ENCODE measurements around the gene TPI1.
"Not testable (repeated sequence)": the region's sequence is repeated elsewhere in the genome, so short reads cannot be mapped to it uniquely, and the experiment has no call there.

The TPI1 gene

DNA sequence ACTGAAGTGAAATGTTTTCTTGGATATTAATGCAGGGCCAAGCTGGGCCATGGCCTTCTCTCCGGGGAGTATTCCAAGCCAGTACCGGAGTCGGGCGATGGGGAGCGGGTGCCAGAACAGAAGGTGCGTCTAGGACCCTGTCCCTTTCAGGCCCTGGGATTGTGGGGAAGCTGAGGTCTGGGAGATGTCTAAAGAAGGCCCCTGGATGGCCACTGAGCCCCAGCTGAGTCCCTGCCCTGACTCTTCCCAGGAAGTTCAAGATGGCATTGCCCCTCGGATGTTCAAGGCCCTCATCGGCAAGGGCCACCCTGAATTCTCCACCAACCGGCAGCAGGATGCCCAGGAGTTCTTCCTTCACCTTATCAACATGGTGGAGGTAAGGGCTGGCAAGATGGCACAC lies 7.2 kb upstream of the TPI1 start:
- Histone ChIP-seq H3K9me3 (ENCODE audit: control extremely low read depth in 1 of 5, control insufficient read depth in 4 of 5, insufficient read depth in 2 of 5, low read depth in 1 of 5, low read length in 4 of 5) (no peaks in the 10 kb centered on the region), H3K4me1 (ENCODE audit: control extremely low read depth in 1 of 4, control insufficient read depth in 4 of 4, insufficient read depth in 4 of 4, low read length in 3 of 4) (no peaks in the 10 kb centered on the region), H3K27ac (ENCODE audit: insufficient read depth in 1 of 2, low read depth in 1 of 2, low read length in 2 of 2, poor library complexity in 1 of 2, severe bottlenecking in 2 of 2) (no peak overlapping the region), H3K4me3 (ENCODE audit: control insufficient read depth in 1 of 7, extremely low read depth in 1 of 7, insufficient read depth in 4 of 7, low read depth in 2 of 7, low read length in 6 of 7) (no peak overlapping the region), H3K36me3 (ENCODE audit: control insufficient read depth in 4 of 4, insufficient read depth in 4 of 4, low read length in 3 of 4) (peaks cover 29 to 96% (median 82%) of the 10 kb centered on the region in 4 experiments), H3K27me3 (replicated peaks in 2 of 5; ENCODE audit: control insufficient read depth in 4 of 5, insufficient read depth in 5 of 5, low read length in 4 of 5) (no peaks in the 10 kb centered on the region)
- ChIA-PET POLR2A (no interaction called here), CTCF (interaction anchor here (1.2 kb wide), 1 partner anchor 8 kb away, joined by 4 read pairs; no protein-coding TSS in a partner anchor)
- no peak for DNase-seq
- WGBS (ENCODE audit: insufficient coverage), result 97% methylated on average over 9 of the region's 9 CpGs

DNA sequence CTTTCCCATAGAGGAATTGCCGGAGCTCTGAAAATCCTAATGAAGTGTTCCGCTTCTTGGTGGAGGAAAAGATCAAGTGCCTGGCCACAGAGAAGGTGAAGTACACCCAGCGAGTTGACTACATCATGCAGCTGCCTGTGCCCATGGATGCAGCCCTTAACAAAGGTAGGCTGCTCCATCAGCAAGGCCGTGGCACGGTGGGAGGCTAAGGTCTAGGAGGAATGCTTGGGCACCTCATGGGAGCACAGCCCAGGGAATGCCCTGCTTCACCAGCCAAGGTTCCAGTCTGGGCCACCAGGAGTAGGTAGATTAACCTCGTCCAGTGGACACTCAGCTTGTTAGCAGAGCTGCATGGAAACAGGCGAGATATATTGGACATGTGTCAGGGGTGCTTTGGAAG lies 6.4 kb upstream of the TPI1 start:
- no peaks in the 10 kb centered on the region for H3K27me3 ChIP-seq (replicated peaks in 2 of 5; ENCODE audit: control insufficient read depth in 4 of 5, insufficient read depth in 5 of 5, low read length in 4 of 5)
- no peak for DNase-seq

DNA sequence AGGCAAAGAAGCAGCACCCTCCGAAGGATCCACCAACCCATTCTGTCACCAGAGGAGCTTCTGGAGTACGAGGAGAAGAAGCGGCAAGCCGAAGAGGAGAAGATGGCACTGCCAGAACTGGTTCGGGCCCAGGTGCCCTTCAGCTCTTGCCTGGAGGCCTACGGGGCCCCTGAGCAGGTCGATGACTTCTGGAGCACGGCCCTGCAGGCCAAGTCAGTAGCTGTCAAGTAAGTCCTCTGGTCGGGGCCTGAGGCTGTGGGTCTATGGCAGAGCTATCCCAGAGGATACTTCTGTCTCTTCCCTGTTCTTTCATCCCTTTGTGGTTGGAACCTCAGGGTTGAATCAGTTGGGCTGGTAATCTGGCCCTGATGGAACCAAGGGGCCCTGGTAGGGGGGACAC lies 5.9 kb upstream of the TPI1 start:
- CTCF ChIA-PET, result interaction anchor here (1.5 to 1.6 kb wide), 2 partner anchors 9 to 11 kb away, joined by 6 to 9 read pairs; partner anchors contain the start of genes SPSB2 and USP5
- no peak overlapping the region for H3K4me3 ChIP-seq (ENCODE audit: control insufficient read depth in 1 of 7, extremely low read depth in 1 of 7, insufficient read depth in 4 of 7, low read depth in 2 of 7, low read length in 6 of 7)
- H3K36me3 ChIP-seq (ENCODE audit: control insufficient read depth in 4 of 4, insufficient read depth in 4 of 4, low read length in 3 of 4), result peaks cover 26 to 94% (median 80%) of the 10 kb centered on the region in 4 experiments
- no peak overlapping the region for H3K27ac ChIP-seq (ENCODE audit: insufficient read depth in 1 of 2, low read depth in 1 of 2, low read length in 2 of 2, poor library complexity in 1 of 2, severe bottlenecking in 2 of 2)
- POLR2A ChIA-PET, result no interaction called here
- no peaks in the 10 kb centered on the region for H3K9me3 ChIP-seq (ENCODE audit: control extremely low read depth in 1 of 5, control insufficient read depth in 4 of 5, insufficient read depth in 2 of 5, low read depth in 1 of 5, low read length in 4 of 5)
- DNase-seq, result no peak
- peaks cover 0 to 2% (median 2%) of the 10 kb centered on the region in 4 experiments for H3K4me1 ChIP-seq (ENCODE audit: control extremely low read depth in 1 of 4, control insufficient read depth in 4 of 4, insufficient read depth in 4 of 4, low read length in 3 of 4)
- WGBS (ENCODE audit: insufficient coverage), result 96% methylated on average over 9 of the region's 9 CpGs
- no peaks in the 10 kb centered on the region for H3K27me3 ChIP-seq (replicated peaks in 2 of 5; ENCODE audit: control insufficient read depth in 4 of 5, insufficient read depth in 5 of 5, low read length in 4 of 5)

More for the DNA sequence above, 6.4 kb upstream of the TPI1 start:
- Histone ChIP-seq H3K9me3 (ENCODE audit: control extremely low read depth in 1 of 5, control insufficient read depth in 4 of 5, insufficient read depth in 2 of 5, low read depth in 1 of 5, low read length in 4 of 5) (no peaks in the 10 kb centered on the region), H3K27ac (ENCODE audit: insufficient read depth in 1 of 2, low read depth in 1 of 2, low read length in 2 of 2, poor library complexity in 1 of 2, severe bottlenecking in 2 of 2) (no peak overlapping the region), H3K4me3 (ENCODE audit: control insufficient read depth in 1 of 7, extremely low read depth in 1 of 7, insufficient read depth in 4 of 7, low read depth in 2 of 7, low read length in 6 of 7) (no peak overlapping the region), H3K4me1 (ENCODE audit: control extremely low read depth in 1 of 4, control insufficient read depth in 4 of 4, insufficient read depth in 4 of 4, low read length in 3 of 4) (no peaks in the 10 kb centered on the region), H3K36me3 (ENCODE audit: control insufficient read depth in 4 of 4, insufficient read depth in 4 of 4, low read length in 3 of 4) (peaks cover 26 to 95% (median 81%) of the 10 kb centered on the region in 4 experiments)
- POLR2A ChIA-PET, result no interaction called here
- CTCF ChIA-PET, result interaction anchor here (1.5 to 1.6 kb wide), 2 partner anchors 9 to 11 kb away, joined by 6 to 9 read pairs; partner anchors contain the start of genes SPSB2 and USP5
- 94% methylated on average over 7 of the region's 7 CpGs for WGBS (ENCODE audit: insufficient coverage)

DNA sequence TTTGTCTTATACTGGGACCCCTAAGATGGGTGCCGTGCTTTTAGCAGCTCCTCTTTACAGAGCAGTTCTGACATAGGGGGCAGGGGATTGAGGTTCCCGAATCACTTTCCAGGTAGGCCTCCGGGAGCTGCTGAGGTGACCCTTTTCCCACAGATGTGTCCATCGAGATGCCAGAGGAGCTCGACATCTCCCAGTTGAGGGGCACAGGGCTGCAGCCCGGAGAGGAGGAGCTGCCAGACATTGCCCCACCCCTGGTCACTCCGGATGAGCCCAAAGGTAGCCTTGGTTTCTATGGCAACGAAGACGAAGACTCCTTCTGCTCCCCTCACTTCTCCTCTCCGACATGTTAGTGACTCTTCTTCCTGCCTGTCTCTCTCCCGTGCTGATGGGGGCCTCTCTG lies 4.3 kb upstream of the TPI1 start:
- peaks cover 11 to 80% (median 67%) of the 10 kb centered on the region in 4 experiments for H3K36me3 ChIP-seq (ENCODE audit: control insufficient read depth in 4 of 4, insufficient read depth in 4 of 4, low read length in 3 of 4)
- CTCF ChIA-PET, result interaction anchor here (1.0 to 8.0 kb wide), 2 partner anchors 9 to 10 kb away, joined by 3 to 85 read pairs; partner anchors contain the start of genes CDCA3 and USP5
- H3K9me3 ChIP-seq (ENCODE audit: control extremely low read depth in 1 of 5, control insufficient read depth in 4 of 5, insufficient read depth in 2 of 5, low read depth in 1 of 5, low read length in 4 of 5), result no peaks in the 10 kb centered on the region
- H3K4me1 ChIP-seq (ENCODE audit: control extremely low read depth in 1 of 4, control insufficient read depth in 4 of 4, insufficient read depth in 4 of 4, low read length in 3 of 4), result peaks cover 0 to 14% (median 12%) of the 10 kb centered on the region in 4 experiments
- POLR2A ChIA-PET, result interaction anchor here (0.6 kb wide), 1 partner anchor 78 kb away, joined by 4 read pairs; no protein-coding TSS in a partner anchor
- H3K27me3 ChIP-seq (replicated peaks in 2 of 5; ENCODE audit: control insufficient read depth in 4 of 5, insufficient read depth in 5 of 5, low read length in 4 of 5), result no peaks in the 10 kb centered on the region
- H3K27ac ChIP-seq (ENCODE audit: insufficient read depth in 1 of 2, low read depth in 1 of 2, low read length in 2 of 2, poor library complexity in 1 of 2, severe bottlenecking in 2 of 2), result no peak overlapping the region
- H3K4me3 ChIP-seq (ENCODE audit: control insufficient read depth in 1 of 7, extremely low read depth in 1 of 7, insufficient read depth in 4 of 7, low read depth in 2 of 7, low read length in 6 of 7), result no peak overlapping the region
- 97% methylated on average over 11 of the region's 11 CpGs for WGBS (ENCODE audit: insufficient coverage)
- no peak for DNase-seq

DNA sequence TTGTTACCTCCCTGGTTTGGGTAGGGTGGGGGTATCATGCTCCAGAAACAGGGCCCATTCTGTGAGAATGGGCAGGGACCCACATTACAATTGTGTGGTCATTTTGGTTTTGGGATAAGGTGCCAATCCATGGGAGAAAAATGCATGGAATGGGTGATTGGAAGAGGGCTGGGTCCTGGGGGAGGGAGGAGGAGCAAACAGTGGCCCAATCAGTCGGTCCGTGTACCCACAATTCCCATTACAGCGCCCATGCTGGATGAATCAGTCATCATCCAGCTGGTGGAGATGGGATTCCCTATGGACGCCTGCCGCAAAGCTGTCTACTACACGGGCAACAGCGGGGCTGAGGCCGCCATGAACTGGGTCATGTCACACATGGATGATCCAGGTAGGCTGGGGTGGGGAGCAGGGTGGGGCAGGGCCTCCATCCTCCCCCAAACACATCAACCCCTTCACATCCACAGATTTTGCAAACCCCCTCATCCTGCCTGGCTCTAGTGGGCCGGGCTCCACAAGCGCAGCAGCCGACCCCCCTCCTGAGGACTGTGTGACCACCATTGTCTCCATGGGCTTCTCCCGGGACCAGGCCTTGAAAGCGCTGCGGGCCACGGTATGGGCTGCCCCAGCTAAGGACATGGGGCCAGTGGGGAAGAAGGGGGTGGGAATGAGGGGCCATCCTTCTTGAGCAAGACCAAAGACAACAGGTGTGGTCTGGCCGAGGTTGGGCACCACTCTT lies 3.6 kb upstream of the TPI1 start:
- Histone ChIP-seq H3K9me3 (ENCODE audit: control extremely low read depth in 1 of 5, control insufficient read depth in 4 of 5, insufficient read depth in 2 of 5, low read depth in 1 of 5, low read length in 4 of 5) (no peaks in the 10 kb centered on the region), H3K4me1 (ENCODE audit: control extremely low read depth in 1 of 4, control insufficient read depth in 4 of 4, insufficient read depth in 4 of 4, low read length in 3 of 4) (peaks cover 7 to 21% (median 19%) of the 10 kb centered on the region in 4 experiments), H3K4me3 (ENCODE audit: control insufficient read depth in 1 of 7, extremely low read depth in 1 of 7, insufficient read depth in 4 of 7, low read depth in 2 of 7, low read length in 6 of 7) (no peak overlapping the region), H3K27ac (ENCODE audit: insufficient read depth in 1 of 2, low read depth in 1 of 2, low read length in 2 of 2, poor library complexity in 1 of 2, severe bottlenecking in 2 of 2) (no peak overlapping the region), H3K27me3 (replicated peaks in 2 of 5; ENCODE audit: control insufficient read depth in 4 of 5, insufficient read depth in 5 of 5, low read length in 4 of 5) (no peaks in the 10 kb centered on the region), H3K36me3 (ENCODE audit: control insufficient read depth in 4 of 4, insufficient read depth in 4 of 4, low read length in 3 of 4) (peaks cover 9 to 73% (median 62%) of the 10 kb centered on the region in 4 experiments)
- WGBS (ENCODE audit: insufficient coverage), result 99% methylated on average over 8 of the region's 16 CpGs
- no peak for DNase-seq
- POLR2A ChIA-PET, result interaction anchor here (0.6 kb wide), 1 partner anchor 77 kb away, joined by 4 read pairs; no protein-coding TSS in a partner anchor
- CTCF ChIA-PET, result interaction anchor here (0.9 to 8.0 kb wide), 4 partner anchors 9 to 74 kb away, joined by 3 to 85 read pairs (median 3); partner anchors contain the start of genes CDCA3 and USP5

DNA sequence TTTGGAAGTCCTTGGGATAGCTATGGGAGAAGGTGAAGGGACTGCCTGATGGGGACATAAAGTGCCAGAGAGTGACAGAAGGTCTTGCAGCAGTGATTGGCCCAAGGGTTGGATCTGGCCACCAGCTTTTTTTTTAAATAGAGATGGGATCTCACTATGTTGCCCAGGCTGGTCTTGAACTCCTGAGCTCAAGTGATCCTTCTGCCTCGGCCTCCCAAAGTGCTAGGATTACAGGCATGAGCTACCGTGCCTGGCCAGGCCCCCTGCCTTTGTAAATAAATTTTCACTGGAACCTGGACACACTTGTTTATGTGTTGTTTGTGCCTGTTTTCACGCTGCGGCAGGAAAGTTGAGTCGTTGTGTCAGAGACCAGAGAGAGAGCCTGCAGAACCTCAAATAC lies 2.0 kb upstream of the TPI1 start:
- DNase-seq; H3K27me3 ChIP-seq (replicated peaks in 2 of 5; ENCODE audit: control insufficient read depth in 4 of 5, insufficient read depth in 5 of 5, low read length in 4 of 5); POLR2A ChIA-PET; H3K4me3 ChIP-seq (ENCODE audit: control insufficient read depth in 1 of 7, extremely low read depth in 1 of 7, insufficient read depth in 4 of 7, low read depth in 2 of 7, low read length in 6 of 7); H3K9me3 ChIP-seq (ENCODE audit: control extremely low read depth in 1 of 5, control insufficient read depth in 4 of 5, insufficient read depth in 2 of 5, low read depth in 1 of 5, low read length in 4 of 5); H3K27ac ChIP-seq (ENCODE audit: insufficient read depth in 1 of 2, low read depth in 1 of 2, low read length in 2 of 2, poor library complexity in 1 of 2, severe bottlenecking in 2 of 2): not testable (repeated sequence)
- CTCF ChIA-PET, result interaction anchor here (0.6 to 8.0 kb wide), 6 partner anchors 11 to 246 kb away, joined by 3 to 85 read pairs (median 3); partner anchors contain the start of genes CDCA3, MLF2 and USP5
- WGBS (ENCODE audit: insufficient coverage), result 96% methylated on average over 5 of the region's 5 CpGs
- peaks cover 8 to 32% (median 28%) of the 10 kb centered on the region in 4 experiments for H3K4me1 ChIP-seq (ENCODE audit: control extremely low read depth in 1 of 4, control insufficient read depth in 4 of 4, insufficient read depth in 4 of 4, low read length in 3 of 4)
- H3K36me3 ChIP-seq (ENCODE audit: control insufficient read depth in 4 of 4, insufficient read depth in 4 of 4, low read length in 3 of 4), result peaks cover 11 to 74% (median 59%) of the 10 kb centered on the region in 4 experiments

All from common myeloid progenitor, CD34-positive (primary cell).